Keratinocyte (primary cell): Measurements from ENCODE around the gene IFT88. TPM values are rescaled to one million over a fixed set of nuclear protein-coding genes. Genes with fewer than 3 reads are reported as not detected.

Experiments used
- DNase-seq: peaks from one replicate; pipeline ENCODE4 v3.0.0-alpha.2; 2011; ENCODE audit warnings: low read depth, missing footprints, low spot score
- FAIRE-seq: peaks from 2 replicates; lab custom pipeline; 2011; peaks lifted over from hg19 to GRCh38; lab: Jason Lieb, UNC
- H2AFZ ChIP-seq: 2 replicates; pipeline ENCODE4 v1.6.0; 2012; ENCODE audit warnings: low read length, control low read depth, inconsistent platforms; ENCODE audit not compliant: control insufficient read depth
- H3K27ac ChIP-seq: 2 replicates; pipeline ENCODE4 v1.5.1; 2011; ENCODE audit warnings: low read length; ENCODE audit not compliant: control insufficient read depth, insufficient read depth
- H3K27me3 ChIP-seq: 3 replicates; pipeline ENCODE4 v1.6.0; 2011; ENCODE audit warnings: low read length; ENCODE audit not compliant: control insufficient read depth, insufficient read depth; ENCODE audit errors: extremely low read depth
- H3K36me3 ChIP-seq, 2 experiments: 2 replicates in 1 of 2; 3 replicates in 1 of 2; pipeline ENCODE4 v1.5.1; 2011; ENCODE audit warnings: low read length in 2 of 2, mild to moderate bottlenecking in 1 of 2; ENCODE audit not compliant: control insufficient read depth in 2 of 2, insufficient read depth in 2 of 2; ENCODE audit errors: extremely low read depth in 1 of 2
- H3K4me1 ChIP-seq: 3 replicates; pipeline ENCODE4 v1.5.1; 2011; ENCODE audit warnings: low read length; ENCODE audit not compliant: control insufficient read depth, insufficient read depth; ENCODE audit errors: extremely low read depth
- H3K4me2 ChIP-seq: 3 replicates; pipeline ENCODE4 v1.6.0; 2011; ENCODE audit warnings: low read depth, low read length; ENCODE audit not compliant: control insufficient read depth, insufficient read depth; ENCODE audit errors: extremely low read depth
- H3K4me3 ChIP-seq, 3 experiments: fragments of 200-600 bp in 1 of 3; sonication (generic) in 1 of 3; 2 replicates in 2 of 3; 3 replicates in 1 of 3; pipeline ENCODE4 v1.5.1; 2011 to 2016; ENCODE audit warnings: low read length in 3 of 3, mild to moderate bottlenecking in 3 of 3, control low read depth in 2 of 3, inconsistent platforms in 1 of 3, low read depth in 1 of 3, mixed read lengths in 1 of 3, mixed run types in 1 of 3, moderate library complexity in 1 of 3; ENCODE audit not compliant: control insufficient read depth in 2 of 3, insufficient read depth in 2 of 3; ENCODE audit errors: extremely low read depth in 1 of 3
- H3K79me2 ChIP-seq: 2 replicates; pipeline ENCODE4 v1.6.0; 2012; ENCODE audit warnings: low read length; ENCODE audit not compliant: control insufficient read depth, insufficient read depth
- H3K9ac ChIP-seq: 3 replicates; pipeline ENCODE4 v1.6.0; 2011; ENCODE audit warnings: low read length; ENCODE audit not compliant: control insufficient read depth, insufficient read depth; ENCODE audit errors: extremely low read depth
- H3K9me1 ChIP-seq: 3 replicates; pipeline ENCODE4 v1.6.0; 2011; ENCODE audit warnings: low read length; ENCODE audit not compliant: control insufficient read depth, insufficient read depth; ENCODE audit errors: extremely low read depth
- H3K9me3 ChIP-seq: 2 replicates; pipeline ENCODE4 v1.5.1; 2012; ENCODE audit warnings: low read depth, low read length; ENCODE audit not compliant: control insufficient read depth
- H4K20me1 ChIP-seq: 3 replicates; pipeline ENCODE4 v1.6.0; 2011; ENCODE audit warnings: low read length; ENCODE audit not compliant: control insufficient read depth, insufficient read depth; ENCODE audit errors: extremely low read depth
- EZH2 ChIP-seq: IDR thresholded peaks from one replicate; pipeline ENCODE4 v1.6.1; 2012; ENCODE audit warnings: inconsistent platforms, mild to moderate bottlenecking, low read length, moderate library complexity
- dilution Hi-C: fragments of 300-500 bp; cut with MboI; formaldehyde crosslinking; loops from one replicate; pipeline ENCODE4 v1.7.0; 2020; ENCODE audit warnings: low sequenced_read_pairs; ENCODE audit not compliant: extremely low pct_ligation_motif_present
- polyA plus RNA-seq, 5 experiments: library from polyadenylated mRNA; depleted of rRNA in 3 of 5; stranded (reverse) in 3 of 5; stranded (forward) in 1 of 5; unstranded in 1 of 5; fragments of >200 nt; gene quantifications; 1 replicate in 1 of 5; 2 replicates in 3 of 5; 3 replicates in 1 of 5; pipeline versions ENCODE4 v1.2.1 to v1.2.3, GENCODE V29; 2011 to 2012; ENCODE audit warnings: missing spikeins in 2 of 5, low read depth in 1 of 5, low replicate concordance in 1 of 5
- TF ChIP-seq, protein P1 (sequence below), 3 experiments: IDR thresholded peaks in 1 of 3; conservative IDR thresholded peaks in 1 of 3; optimal IDR thresholded peaks in 1 of 3; 2 replicates in 2 of 3; 3 replicates in 1 of 3; pipeline versions ENCODE3 to v1.5.1; 2011; ENCODE audit warnings: low read length in 3 of 3, mild to moderate bottlenecking in 3 of 3, moderate library complexity in 2 of 3, control low read depth in 1 of 3, inconsistent platforms in 1 of 3; ENCODE audit not compliant: insufficient read depth in 2 of 3; ENCODE audit errors: extremely low read depth in 1 of 3

The IFT88 gene
- polyA plus RNA-seq, 1 donor (not counting 4 experiments of a cell fraction or from before 2014, with no cell fraction given) = 9.5 TPM

- Histone ChIP-seq H3K4me1 (no peaks in the 10 kb centered on the region), H3K9ac (peak overlapping the region; percentile 52), H3K79me2 (no peaks in the 10 kb centered on the region), H2AFZ (no peak overlapping the region), H3K27me3 (peaks cover 7% of the 10 kb centered on the region), H3K4me2 (peak overlapping the region; percentile 54), H4K20me1 (no peaks in the 10 kb centered on the region), H3K36me3 (no peaks in the 10 kb centered on the region), H3K27ac (no peak overlapping the region), H3K9me1 (no peaks in the 10 kb centered on the region), H3K4me3 (peak overlapping the region in 1 of 3 experiments; percentile 23), H3K9me3 (no peaks in the 10 kb centered on the region)
- no peak for TF ChIP-seq EZH2
- TF ChIP-seq, protein P1, sequence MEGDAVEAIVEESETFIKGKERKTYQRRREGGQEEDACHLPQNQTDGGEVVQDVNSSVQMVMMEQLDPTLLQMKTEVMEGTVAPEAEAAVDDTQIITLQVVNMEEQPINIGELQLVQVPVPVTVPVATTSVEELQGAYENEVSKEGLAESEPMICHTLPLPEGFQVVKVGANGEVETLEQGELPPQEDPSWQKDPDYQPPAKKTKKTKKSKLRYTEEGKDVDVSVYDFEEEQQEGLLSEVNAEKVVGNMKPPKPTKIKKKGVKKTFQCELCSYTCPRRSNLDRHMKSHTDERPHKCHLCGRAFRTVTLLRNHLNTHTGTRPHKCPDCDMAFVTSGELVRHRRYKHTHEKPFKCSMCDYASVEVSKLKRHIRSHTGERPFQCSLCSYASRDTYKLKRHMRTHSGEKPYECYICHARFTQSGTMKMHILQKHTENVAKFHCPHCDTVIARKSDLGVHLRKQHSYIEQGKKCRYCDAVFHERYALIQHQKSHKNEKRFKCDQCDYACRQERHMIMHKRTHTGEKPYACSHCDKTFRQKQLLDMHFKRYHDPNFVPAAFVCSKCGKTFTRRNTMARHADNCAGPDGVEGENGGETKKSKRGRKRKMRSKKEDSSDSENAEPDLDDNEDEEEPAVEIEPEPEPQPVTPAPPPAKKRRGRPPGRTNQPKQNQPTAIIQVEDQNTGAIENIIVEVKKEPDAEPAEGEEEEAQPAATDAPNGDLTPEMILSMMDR (optimal IDR thresholded peaks at IDR 0.05 in 1 of 3, IDR thresholded peaks at IDR 0.05 in 1 of 3, conservative IDR thresholded peaks at IDR 0.05 in 1 of 3; ENCODE audit: extremely low read depth in 1 of 3, insufficient read depth in 2 of 3, low read length in 3 of 3) = peak; percentile 23 to 67 (median 45)
- dilution Hi-C loops = no loop called here
- peak; percentile 15 for DNase-seq
- no peak for FAIRE-seq
Measured at GRCh38 chr13:20703780-20704458, 137.0 kb downstream of the IFT88 start.

DNA sequence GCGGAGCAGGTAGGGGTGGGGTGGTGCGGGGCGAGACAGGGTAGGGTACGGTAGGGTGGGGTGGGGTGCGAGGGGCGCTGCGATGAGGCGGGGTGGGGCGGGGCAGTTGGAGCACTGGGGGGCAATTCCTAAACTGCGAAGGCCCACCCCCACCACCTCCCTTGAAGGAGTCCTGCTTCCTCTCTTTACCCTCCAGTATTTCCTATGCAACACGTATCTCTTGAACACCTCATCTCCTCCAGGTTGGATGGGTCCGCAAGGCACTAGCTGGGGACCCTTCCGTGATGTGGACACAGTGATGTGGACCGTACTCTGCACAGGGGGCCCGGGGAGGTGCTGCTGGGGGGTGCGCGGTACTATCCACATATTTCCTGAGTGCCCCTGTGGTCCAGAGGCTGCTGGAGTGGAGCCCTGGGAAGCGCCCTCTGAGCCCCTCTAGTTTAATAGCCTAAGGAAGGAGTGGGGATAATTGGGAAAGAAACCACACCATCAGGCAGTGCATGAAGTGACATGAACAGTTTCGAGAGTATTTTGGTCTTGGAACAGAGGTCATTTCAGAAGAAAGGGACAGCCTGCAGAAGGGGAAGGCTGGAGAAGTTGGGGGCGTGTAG, 137.6 kb downstream of the IFT88 start:
- Histone ChIP-seq H3K27ac (no peak overlapping the region), H3K9me1 (no peaks in the 10 kb centered on the region), H2AFZ (no peak overlapping the region), H3K9ac (no peak overlapping the region), H3K4me3 (peak overlapping the region in 1 of 3 experiments; percentile 23), H3K27me3 (peaks cover 7% of the 10 kb centered on the region), H4K20me1 (no peaks in the 10 kb centered on the region), H3K9me3 (no peaks in the 10 kb centered on the region), H3K79me2 (no peaks in the 10 kb centered on the region), H3K4me2 (peak overlapping the region; percentile 59), H3K36me3 (no peaks in the 10 kb centered on the region), H3K4me1 (no peaks in the 10 kb centered on the region)
- DNase-seq (no peak), FAIRE-seq (peak; percentile 29)
- TF ChIP-seq EZH2 = no peak
- TF ChIP-seq, protein P1 (optimal IDR thresholded peaks at IDR 0.05 in 1 of 3, IDR thresholded peaks at IDR 0.05 in 1 of 3, conservative IDR thresholded peaks at IDR 0.05 in 1 of 3; ENCODE audit: extremely low read depth in 1 of 3, insufficient read depth in 2 of 3, low read length in 3 of 3) = no peak
- dilution Hi-C loops = no loop called here
